Activated CD4-positive, alpha-beta T cell treated with anti-CD3 and anti-CD28 coated beads, Interleukin-2, Interleukin-4, amounts not matched to agents 100 ng/mL and 50 ng/mL, durations not matched to agents 16 hours and 8 hours (primary cell): Measurements from ENCODE around the gene SLC7A5.
"Not testable (repeated sequence)": the region's sequence is repeated elsewhere in the genome, so short reads cannot be mapped to it uniquely, and the experiment has no call there.

Experiments
- DNase-seq: peaks from one replicate; pipeline ENCODE4 v3.0.0-alpha.2; 2020; ENCODE audit warnings: low spot score

SLC7A5 gene

DNA sequence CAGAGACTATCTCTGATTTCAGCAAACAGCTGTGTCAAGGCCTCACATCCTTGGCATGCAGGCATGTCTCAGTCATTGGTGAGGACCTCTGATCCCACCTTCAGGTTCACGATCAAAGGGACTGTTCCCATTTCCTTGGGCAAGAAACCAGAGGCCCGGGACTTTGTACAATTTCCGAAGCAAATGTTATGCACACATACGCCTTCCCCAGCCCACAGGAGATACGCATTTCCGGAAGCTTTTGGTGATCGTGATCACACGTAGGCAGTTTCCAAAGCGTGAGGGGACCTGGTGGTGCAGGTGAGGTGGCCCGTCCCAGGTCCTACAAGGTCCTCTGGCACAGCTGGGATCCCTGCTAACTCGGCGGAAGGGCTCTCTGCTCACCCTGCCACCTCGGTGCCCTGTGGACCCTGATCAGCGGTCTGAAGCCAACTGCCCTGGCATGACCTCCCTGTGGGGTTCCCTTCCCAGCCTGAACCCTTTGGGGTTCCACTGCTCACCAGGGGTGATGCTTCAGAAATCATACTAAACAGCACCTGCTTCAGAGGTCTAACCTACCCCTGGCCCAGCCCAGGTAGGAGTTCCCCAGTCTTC, 74.7 kb downstream of the SLC7A5 start:
- DNase-seq: no peak

GRCh38 chr16:87792205-87792565, 77.1 kb downstream of the SLC7A5 start:
- no peak for DNase-seq

DNA sequence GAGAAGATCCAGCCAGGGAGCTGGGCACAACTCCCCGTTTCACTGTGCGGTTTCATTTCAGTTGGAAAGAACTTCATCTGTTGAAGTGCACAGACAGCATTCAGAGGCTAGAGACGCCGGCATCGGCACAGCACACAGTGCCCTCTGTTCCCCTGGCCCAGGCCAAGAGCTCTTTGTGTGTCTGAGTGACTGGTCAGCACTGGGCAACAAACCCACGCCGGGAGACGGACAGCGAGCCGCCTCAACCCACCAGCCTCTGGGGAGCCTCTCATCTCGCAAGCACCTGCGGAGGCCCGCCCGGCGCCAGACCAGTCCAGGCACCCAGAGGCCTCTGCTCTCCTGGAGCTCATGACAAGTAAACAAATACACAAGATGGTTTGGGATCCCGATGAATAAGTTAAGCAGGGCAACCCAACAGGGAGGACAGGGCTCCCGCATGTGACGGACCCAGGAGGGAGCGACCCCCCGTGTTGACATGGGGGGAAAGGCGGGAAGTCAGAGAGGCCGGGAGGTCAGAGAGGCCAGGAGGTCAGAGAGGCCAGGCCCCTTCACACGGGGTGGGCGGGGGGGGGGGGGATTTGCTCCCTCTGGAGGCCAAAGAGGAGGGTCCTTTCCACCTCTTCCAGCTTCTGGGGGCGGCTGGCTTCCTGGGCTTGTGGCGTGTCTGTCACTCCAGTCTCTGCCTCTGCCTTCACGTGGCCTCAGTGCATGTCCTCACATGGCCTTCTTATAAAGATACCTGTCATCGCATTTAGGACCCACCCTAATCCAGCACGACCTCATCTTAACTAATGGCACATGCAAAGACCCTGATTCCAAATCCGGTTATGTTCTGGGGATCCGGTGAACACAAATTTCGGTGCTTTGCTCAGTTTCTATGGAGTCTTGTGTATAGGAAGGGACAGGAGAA, 77.8 kb downstream of the SLC7A5 start:
- no peak for DNase-seq

DNA sequence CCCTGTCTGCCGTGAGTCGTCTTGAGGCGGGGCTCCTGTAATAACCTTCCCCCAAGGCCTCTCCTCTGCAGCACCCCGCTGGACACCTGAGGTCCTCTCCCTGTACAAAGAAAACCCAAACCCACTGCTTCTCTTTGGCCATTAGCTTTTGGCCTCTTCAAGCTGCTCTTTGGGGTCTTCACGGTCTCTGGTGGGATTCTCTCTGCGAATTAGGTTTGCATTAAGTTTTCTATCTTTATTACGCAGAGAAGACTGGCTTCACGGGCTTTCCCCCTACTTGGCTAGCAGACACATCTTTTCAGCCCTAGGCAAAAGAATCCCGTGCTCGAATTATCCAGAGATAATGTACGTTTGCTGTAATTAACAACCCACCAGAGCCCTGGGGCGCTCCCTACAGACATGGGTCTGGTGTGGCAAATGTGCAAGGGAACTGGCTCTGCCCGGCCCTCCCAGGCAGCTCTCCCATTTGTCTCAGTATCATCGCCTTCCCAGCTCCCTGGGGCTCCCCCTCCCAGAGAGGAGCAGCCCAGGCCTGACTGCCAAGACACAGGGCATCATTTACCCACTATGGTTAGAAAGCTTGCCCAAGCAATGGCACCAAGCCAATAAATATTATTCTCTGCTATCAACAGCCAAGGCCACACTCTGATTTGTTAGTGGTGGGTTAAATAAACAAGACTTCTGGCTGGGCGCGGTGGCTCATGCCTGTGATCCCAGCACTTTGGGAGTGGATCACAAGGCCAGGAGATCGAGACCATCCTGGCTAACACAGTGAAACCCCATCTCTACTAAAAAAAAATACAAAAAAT, 78.8 kb downstream of the SLC7A5 start:
- DNase-seq: no peak

GRCh38 chr16:87789437-87790291, 79.6 kb downstream of the SLC7A5 start:
- no peak for DNase-seq

DNA sequence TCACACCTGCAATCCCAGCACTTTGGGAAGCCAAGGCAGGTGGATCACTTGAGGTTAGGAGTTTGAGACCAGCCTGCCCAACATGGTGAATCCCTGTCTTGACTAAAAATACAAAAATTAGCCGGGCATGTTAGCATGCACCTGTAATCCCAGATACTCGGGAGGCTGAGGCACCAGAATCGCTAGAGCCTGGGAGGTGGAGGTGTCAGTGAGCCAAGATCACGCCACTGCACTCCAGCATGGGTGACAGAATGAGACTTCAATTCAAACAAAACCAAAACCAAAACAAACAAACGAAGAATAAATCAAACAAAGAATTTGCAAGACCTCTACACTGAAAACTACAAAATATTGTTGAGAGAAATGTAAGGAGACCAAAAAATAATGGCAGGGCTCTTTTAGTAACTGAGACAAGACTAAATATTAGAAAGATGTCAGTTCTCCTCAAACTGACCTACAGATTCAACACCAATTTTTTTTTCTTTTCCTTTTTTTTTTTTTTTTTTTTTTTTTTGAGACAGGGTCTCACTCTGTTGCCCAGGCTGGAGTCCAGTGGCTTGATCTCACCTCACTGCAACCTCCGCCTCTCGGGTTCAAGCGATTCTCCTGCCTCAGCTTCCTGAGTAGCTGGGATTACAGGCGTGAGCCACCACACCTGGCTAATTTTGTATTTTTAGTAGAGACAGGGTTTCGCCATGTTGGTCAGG, 80.4 kb downstream of the SLC7A5 start:
- not testable (repeated sequence) for DNase-seq

- DNase-seq: not testable (repeated sequence)
These were observed 81.7 kb downstream of the SLC7A5 start for GRCh38 chr16:87787451-87788091.

- DNase-seq: no peak
These were observed 84.5 kb downstream of the SLC7A5 start for GRCh38 chr16:87784812-87785211.

DNA sequence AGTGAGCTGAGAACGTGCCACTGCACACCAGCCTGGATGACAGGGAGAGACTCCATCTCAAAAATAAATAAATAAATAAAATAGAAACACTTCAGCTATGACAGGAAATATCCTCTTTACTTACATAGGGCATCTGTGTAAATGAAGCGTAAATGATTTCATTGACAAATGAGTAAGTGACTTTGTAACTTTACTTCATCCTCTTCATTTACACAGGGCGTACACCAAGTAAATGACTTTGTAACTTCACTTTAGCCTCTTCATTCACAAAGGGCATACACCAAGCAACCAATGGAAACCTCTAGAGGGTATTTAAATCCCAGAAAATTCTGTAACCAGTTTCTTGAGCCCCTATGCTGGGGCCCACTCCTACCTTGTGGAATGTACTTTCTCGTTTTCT, 87.3 kb downstream of the SLC7A5 start:
- DNase-seq: no peak

GRCh38 chr16:87780385-87780989, 88.8 kb downstream of the SLC7A5 start:
- peak; percentile 84 for DNase-seq
